ENCODE measurements around the gene DEPDC5. TPM values are rescaled to one million over a fixed set of nuclear protein-coding genes. Genes with fewer than 3 reads are reported as not detected.

DEPDC5 gene
- total and polyA plus RNA-seq, 4 donors: 7.5 to 36.7 (median 18.3) TPM

DNA sequence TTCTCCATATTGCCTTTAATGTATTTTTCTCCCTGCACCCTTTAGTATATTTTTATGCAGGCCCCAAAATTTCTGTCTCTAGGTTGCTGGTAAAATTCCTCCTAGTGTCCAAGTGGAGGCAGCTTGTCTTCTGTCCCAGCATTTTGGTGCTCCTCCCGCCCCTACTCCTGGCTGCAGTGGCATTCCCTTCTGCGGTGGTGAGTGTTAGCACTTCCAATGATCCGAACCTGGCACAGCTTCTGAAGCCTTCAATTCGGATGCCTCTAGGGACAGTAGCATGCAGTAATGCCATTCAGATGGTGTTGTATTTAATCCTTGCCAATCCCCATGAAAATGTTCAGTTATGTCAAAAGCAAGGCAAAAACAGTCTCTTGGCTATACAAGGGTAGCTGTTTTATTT lies 196.4 kb downstream of the DEPDC5 start:
- intact Hi-C loops (cut with DNase I): no loop called here
- WGBS, 2 donors: 2 to 5% methylated on average over 4 of the region's 4 CpGs
- Histone ChIP-seq H3K9me3 (ENCODE audit: control insufficient read depth, low read length) (no peaks in the 10 kb centered on the region), H3K36me3 (ENCODE audit: control insufficient read depth in 1 of 2, insufficient read depth in 2 of 2, low read length in 1 of 2) (no peaks in the 10 kb centered on the region), H3K27ac (ENCODE audit: low read depth in 1 of 2, low read length in 2 of 2) (peak overlapping the region; percentile 82 to 99), H3K27me3 (ENCODE audit: control insufficient read depth in 1 of 2, insufficient read depth in 2 of 2, low read length in 1 of 2) (no peaks in the 10 kb centered on the region), H3K4me3 (ENCODE audit: low read length in 2 of 2) (peak overlapping the region in 1 of 2 donors; percentile 5), H3K4me1 (ENCODE audit: control insufficient read depth in 1 of 2, insufficient read depth in 2 of 2, low read length in 2 of 2) (peaks cover 14 to 20% of the 10 kb centered on the region in 2 donors)
- DNase-seq: no peak
- no peak for ATAC-seq (ENCODE audit: low FRiP score)

DNA sequence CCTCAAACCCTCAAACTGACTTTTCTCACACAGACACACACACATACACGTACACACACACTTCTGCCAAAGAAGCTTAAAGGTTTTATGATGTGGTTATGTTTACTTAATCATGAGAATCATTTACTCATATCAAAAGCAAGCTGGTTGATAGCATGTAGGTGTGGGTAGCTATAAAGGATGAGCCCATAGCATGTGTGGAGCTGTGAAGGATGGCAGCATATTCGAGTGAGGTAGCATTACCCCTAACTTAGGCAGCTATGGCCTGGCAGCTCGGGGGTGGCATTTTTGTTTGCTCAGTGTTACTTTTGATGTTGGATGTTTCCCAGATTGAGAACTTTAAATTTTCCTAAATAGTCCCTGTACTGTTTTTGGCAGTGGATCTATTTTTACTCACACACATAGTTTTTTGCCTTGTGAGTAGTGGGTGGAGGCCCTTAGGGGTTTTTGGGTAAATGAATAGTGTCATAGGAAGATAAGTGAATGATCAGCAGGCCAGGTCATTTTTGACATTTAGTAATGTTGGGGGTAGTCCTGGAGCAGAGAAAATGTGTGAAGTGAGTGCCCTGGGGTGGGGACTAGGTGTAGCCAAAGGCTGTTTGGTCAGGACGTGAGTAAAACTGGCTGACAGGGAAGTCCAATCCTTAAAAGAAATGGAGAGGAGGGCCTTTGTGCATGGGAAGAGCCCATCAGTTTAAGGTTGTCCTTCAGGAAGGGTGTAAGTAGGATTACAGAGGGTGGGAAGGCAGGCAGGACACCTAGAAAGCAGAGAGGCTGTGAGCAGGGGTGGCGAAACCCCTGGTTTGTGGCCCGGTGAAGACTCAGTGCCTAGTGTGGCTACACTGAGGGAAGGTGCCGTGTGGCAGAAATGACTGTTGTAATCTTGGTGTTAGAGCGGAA lies 197.6 kb downstream of the DEPDC5 start:
- 45 to 46% methylated on average over 8 of the region's 8 CpGs for WGBS, 2 donors
- H3K27ac ChIP-seq (ENCODE audit: low read depth in 1 of 2, low read length in 2 of 2): peak overlapping the region; percentile 93 to 99
- no peak for DNase-seq
- H3K4me3 ChIP-seq (ENCODE audit: low read length in 2 of 2): no peak overlapping the region
- peaks cover 14 to 20% of the 10 kb centered on the region in 2 donors for H3K4me1 ChIP-seq (ENCODE audit: control insufficient read depth in 1 of 2, insufficient read depth in 2 of 2, low read length in 2 of 2)
- intact Hi-C loops (cut with DNase I): no loop called here
- peaks cover 0 to 1% of the 10 kb centered on the region in 2 donors for H3K36me3 ChIP-seq (ENCODE audit: control insufficient read depth in 1 of 2, insufficient read depth in 2 of 2, low read length in 1 of 2)
- peak; percentile 22 for ATAC-seq (ENCODE audit: low FRiP score)
- H3K9me3 ChIP-seq (ENCODE audit: control insufficient read depth, low read length): no peaks in the 10 kb centered on the region
- no peaks in the 10 kb centered on the region for H3K27me3 ChIP-seq (ENCODE audit: control insufficient read depth in 1 of 2, insufficient read depth in 2 of 2, low read length in 1 of 2)

DNA sequence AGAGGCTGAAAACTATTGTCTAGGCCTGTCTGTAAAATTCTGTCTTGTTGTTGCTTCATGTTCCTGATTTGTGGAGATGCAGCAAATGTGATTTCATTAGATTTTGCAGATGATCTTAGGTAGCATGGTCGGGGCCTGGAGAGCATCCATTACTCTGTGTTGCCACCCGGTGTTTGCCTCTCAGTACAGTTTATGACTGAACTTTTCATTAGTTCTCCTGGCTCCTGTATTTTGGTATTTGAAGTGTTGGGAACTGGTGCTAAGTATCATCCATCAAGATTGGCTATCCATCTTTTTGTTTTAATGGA lies 198.2 kb downstream of the DEPDC5 start:
- H3K27ac ChIP-seq (ENCODE audit: low read depth in 1 of 2, low read length in 2 of 2): peak overlapping the region; percentile 93 to 99
- no peaks in the 10 kb centered on the region for H3K9me3 ChIP-seq (ENCODE audit: control insufficient read depth, low read length)
- peaks cover 14 to 19% of the 10 kb centered on the region in 2 donors for H3K4me1 ChIP-seq (ENCODE audit: control insufficient read depth in 1 of 2, insufficient read depth in 2 of 2, low read length in 2 of 2)
- WGBS, 2 donors: 57 to 68% methylated on average over 2 of the region's 2 CpGs
- DNase-seq (no peak), ATAC-seq (ENCODE audit: low FRiP score) (peak; percentile 12)
- H3K4me3 ChIP-seq (ENCODE audit: low read length in 2 of 2): no peak overlapping the region
- peaks cover 0 to 5% of the 10 kb centered on the region in 2 donors for H3K36me3 ChIP-seq (ENCODE audit: control insufficient read depth in 1 of 2, insufficient read depth in 2 of 2, low read length in 1 of 2)
- no peaks in the 10 kb centered on the region for H3K27me3 ChIP-seq (ENCODE audit: control insufficient read depth in 1 of 2, insufficient read depth in 2 of 2, low read length in 1 of 2)
- intact Hi-C loops (cut with DNase I): no loop called here

DNA sequence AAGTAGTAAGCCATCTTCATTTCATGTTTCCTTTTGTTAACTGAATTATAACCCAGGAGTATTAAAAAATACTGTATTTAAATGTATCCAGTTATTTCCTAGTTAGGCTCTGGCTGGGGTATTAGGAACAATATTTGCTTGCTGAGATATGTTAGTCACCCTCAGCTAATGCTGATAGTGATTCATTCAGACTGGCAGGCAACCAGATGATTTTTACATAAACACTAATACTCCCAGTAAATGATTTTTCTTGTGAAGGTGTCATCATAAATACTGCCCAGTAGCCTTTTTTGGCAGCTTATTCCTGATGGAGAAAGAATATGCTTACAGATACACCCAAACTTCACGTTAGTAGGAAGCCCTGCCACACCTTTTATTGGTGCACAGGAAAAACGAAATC lies 198.7 kb downstream of the DEPDC5 start:
- peak; percentile 76 for ATAC-seq (ENCODE audit: low FRiP score)
- Histone ChIP-seq H3K36me3 (ENCODE audit: control insufficient read depth in 1 of 2, insufficient read depth in 2 of 2, low read length in 1 of 2) (peaks cover 0 to 5% of the 10 kb centered on the region in 2 donors), H3K4me3 (ENCODE audit: low read length in 2 of 2) (no peak overlapping the region), H3K27ac (ENCODE audit: low read depth in 1 of 2, low read length in 2 of 2) (peak overlapping the region; percentile 30 to 77), H3K4me1 (ENCODE audit: control insufficient read depth in 1 of 2, insufficient read depth in 2 of 2, low read length in 2 of 2) (peaks cover 14 to 17% of the 10 kb centered on the region in 2 donors), H3K27me3 (ENCODE audit: control insufficient read depth in 1 of 2, insufficient read depth in 2 of 2, low read length in 1 of 2) (no peaks in the 10 kb centered on the region), H3K9me3 (ENCODE audit: control insufficient read depth, low read length) (no peaks in the 10 kb centered on the region)
- WGBS, 2 donors: 0 to 8% methylated on average over 2 of the region's 2 CpGs
- DNase-seq: no peak
- intact Hi-C loops (cut with DNase I): no loop called here

DNA sequence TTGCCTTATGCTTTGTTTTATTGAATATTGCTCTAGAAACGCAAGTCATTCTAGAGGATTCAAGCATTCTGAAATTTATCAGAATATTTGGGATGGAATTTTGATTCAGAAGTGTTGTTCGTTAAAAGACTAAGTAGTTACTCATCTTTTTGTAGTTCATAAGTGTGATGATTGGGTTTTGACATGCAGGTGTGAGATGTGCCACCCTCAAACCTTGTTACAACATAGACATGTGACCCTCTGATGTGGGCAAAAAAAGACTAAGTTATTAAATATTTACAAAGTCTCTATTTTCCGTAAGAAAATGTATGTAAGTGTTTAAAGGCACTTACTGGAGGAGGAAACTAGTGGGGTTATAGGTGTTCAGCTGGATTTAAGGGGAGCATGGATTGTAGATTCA lies 199.4 kb downstream of the DEPDC5 start:
- H3K36me3 ChIP-seq (ENCODE audit: control insufficient read depth in 1 of 2, insufficient read depth in 2 of 2, low read length in 1 of 2): peaks cover 0 to 7% of the 10 kb centered on the region in 2 donors
- no peak for DNase-seq
- no peaks in the 10 kb centered on the region for H3K27me3 ChIP-seq (ENCODE audit: control insufficient read depth in 1 of 2, insufficient read depth in 2 of 2, low read length in 1 of 2)
- ATAC-seq (ENCODE audit: low FRiP score): no peak
- 89 to 93% methylated on average over 3 of the region's 3 CpGs for WGBS, 2 donors
- H3K9me3 ChIP-seq (ENCODE audit: control insufficient read depth, low read length): no peaks in the 10 kb centered on the region
- intact Hi-C loops (cut with DNase I): no loop called here
- H3K4me3 ChIP-seq (ENCODE audit: low read length in 2 of 2): no peak overlapping the region
- peaks cover 14 to 17% of the 10 kb centered on the region in 2 donors for H3K4me1 ChIP-seq (ENCODE audit: control insufficient read depth in 1 of 2, insufficient read depth in 2 of 2, low read length in 2 of 2)
- peak overlapping the region; percentile 76 to 77 for H3K27ac ChIP-seq (ENCODE audit: low read depth in 1 of 2, low read length in 2 of 2)

DNA sequence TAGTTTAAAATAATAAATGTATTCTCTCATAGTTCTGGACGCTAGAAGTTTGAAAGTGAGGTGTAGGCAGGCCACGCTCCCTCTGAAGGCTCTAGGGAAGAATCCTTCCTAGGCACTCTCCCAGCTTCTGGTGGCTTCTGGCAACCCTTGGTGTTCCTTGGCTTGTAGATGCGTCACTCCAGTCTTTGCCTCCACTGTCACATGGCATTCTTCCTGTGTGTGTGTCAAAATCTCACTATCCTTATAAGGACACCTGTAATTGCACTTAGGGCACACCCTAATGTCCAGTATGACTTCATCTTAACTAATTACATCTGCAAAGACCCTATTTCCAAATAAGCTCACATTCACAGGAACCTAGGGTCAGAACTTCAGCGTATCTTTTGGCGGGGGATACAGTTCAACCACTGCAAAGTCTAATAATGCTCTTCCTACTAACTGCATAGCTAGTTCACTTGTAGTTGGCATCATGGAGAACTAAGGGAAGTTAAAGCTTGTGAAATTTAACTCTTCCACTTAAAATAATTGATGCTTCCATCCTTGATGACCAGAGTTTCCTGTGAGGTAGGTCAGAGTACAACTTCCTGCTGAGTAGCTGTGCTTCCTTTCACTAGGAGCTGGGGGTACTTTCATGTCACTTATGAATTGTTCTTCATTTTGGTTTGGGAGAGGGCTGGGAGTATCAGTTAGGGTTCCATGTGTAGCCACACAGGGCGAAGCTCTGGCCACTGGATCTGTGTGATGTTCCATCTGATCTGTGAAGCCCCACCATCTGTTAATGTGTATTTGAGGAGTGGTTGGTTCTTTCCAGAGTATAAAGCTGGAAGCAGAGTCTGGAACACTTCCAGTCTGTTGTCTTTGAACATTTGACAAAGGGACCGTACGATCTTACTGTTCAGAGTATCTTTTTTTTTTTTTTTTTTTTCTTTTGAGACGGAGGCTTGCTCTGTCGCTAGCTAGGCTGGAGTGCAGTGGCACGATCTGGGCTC lies 201.0 kb downstream of the DEPDC5 start:
- ATAC-seq (ENCODE audit: low FRiP score): peak; percentile 70
- Histone ChIP-seq H3K27me3 (ENCODE audit: control insufficient read depth in 1 of 2, insufficient read depth in 2 of 2, low read length in 1 of 2) (no peaks in the 10 kb centered on the region), H3K4me3 (ENCODE audit: low read length in 2 of 2) (no peak overlapping the region), H3K27ac (ENCODE audit: low read depth in 1 of 2, low read length in 2 of 2) (peak overlapping the region; percentile 32 to 97), H3K36me3 (ENCODE audit: control insufficient read depth in 1 of 2, insufficient read depth in 2 of 2, low read length in 1 of 2) (peaks cover 0 to 7% of the 10 kb centered on the region in 2 donors), H3K9me3 (ENCODE audit: control insufficient read depth, low read length) (no peaks in the 10 kb centered on the region), H3K4me1 (ENCODE audit: control insufficient read depth in 1 of 2, insufficient read depth in 2 of 2, low read length in 2 of 2) (peaks cover 14 to 17% of the 10 kb centered on the region in 2 donors)
- intact Hi-C loops (cut with DNase I): no loop called here
- 47 to 54% methylated on average over 11 of the region's 11 CpGs for WGBS, 2 donors
- peak; percentile 70 to 82 for DNase-seq

DNA sequence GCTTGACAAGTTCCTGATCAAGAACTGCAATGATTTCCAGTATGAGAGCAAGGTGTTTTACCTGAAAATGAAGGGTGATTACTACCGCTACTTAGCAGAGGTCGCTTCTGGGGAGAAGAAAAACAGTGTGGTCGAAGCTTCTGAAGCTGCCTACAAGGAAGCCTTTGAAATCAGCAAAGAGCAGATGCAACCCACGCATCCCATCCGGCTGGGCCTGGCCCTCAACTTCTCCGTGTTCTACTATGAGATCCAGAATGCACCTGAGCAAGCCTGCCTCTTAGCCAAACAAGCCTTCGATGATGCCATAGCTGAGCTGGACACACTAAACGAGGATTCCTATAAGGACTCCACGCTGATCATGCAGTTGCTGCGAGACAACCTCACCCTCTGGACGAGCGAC lies 202.5 kb downstream of the DEPDC5 start:
- Histone ChIP-seq H3K36me3 (ENCODE audit: control insufficient read depth in 1 of 2, insufficient read depth in 2 of 2, low read length in 1 of 2) (peaks cover 0 to 7% of the 10 kb centered on the region in 2 donors), H3K27ac (ENCODE audit: low read depth in 1 of 2, low read length in 2 of 2) (no peak overlapping the region), H3K27me3 (ENCODE audit: control insufficient read depth in 1 of 2, insufficient read depth in 2 of 2, low read length in 1 of 2) (no peaks in the 10 kb centered on the region), H3K4me3 (ENCODE audit: low read length in 2 of 2) (no peak overlapping the region), H3K4me1 (ENCODE audit: control insufficient read depth in 1 of 2, insufficient read depth in 2 of 2, low read length in 2 of 2) (peaks cover 6 to 11% of the 10 kb centered on the region in 2 donors), H3K9me3 (ENCODE audit: control insufficient read depth, low read length) (no peaks in the 10 kb centered on the region)
- 94 to 96% methylated on average over 12 of the region's 12 CpGs for WGBS, 2 donors
- DNase-seq (no peak), ATAC-seq (ENCODE audit: low FRiP score) (no peak)
- intact Hi-C loops (cut with DNase I): no loop called here
